Stimulated activated naive CD4-positive, alpha-beta T cell treated with Interleukin-2 at 50 U/mL for 16 hours (primary cell): ENCODE results near the gene GZF1.

Experiments used
- DNase-seq: peaks from one replicate; lab custom pipeline; 2025; lab: John Stamatoyannopoulos, UW

GZF1 gene

GRCh38 chr20:23370274-23370673 lies 8.3 kb downstream of the GZF1 start:
- no peak for DNase-seq

- no peak for DNase-seq
Measured at GRCh38 chr20:23370873-23371272, 8.9 kb downstream of the GZF1 start.

- DNase-seq = no peak
Measured at GRCh38 chr20:23371496-23371895, 9.5 kb downstream of the GZF1 start.

- no peak for DNase-seq
Measured at GRCh38 chr20:23374441-23374840, 12.5 kb downstream of the GZF1 start.

DNA sequence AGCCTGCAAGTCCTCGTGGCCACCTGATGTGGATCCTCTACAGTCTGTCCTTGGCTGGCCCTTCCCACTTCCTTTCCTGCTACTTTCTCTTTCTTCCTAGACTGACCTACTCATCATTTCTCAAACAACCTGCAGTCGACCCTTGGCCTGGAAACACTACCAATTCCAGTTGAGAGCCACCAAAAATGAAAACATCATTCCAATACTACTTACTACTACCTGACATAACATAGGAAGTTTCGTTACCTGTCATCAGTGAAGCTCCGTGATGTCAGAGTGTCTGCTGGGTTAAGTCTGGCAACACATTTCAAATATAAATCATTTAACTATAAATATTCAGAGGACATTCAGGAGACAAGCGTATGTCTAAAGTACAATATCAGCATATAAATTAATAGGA lies 13.8 kb downstream of the GZF1 start:
- no peak for DNase-seq

GRCh38 chr20:23379772-23380171 lies 17.8 kb downstream of the GZF1 start:
- no peak for DNase-seq

- DNase-seq = no peak
Measured at GRCh38 chr20:23381876-23382275, 19.9 kb downstream of the GZF1 start.

- no peak for DNase-seq
Measured at GRCh38 chr20:23386304-23387117, 24.5 kb downstream of the GZF1 start.

DNA sequence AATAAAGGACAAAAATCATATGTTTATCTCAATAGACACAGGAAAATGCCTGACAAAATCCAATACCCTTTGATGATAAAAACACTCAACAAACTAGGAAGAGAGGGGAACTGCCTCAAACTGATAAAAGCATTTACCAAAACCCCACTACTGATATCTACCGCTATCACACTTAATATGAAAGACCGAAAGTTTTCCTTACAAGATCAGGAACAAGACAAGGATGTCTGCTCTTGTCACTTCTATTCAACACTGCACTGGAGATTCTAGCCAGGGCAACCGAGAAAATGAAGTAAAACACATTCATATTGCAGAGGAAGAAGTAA lies 25.1 kb downstream of the GZF1 start:
- no peak for DNase-seq

GRCh38 chr20:23390091-23390774 lies 28.3 kb downstream of the GZF1 start:
- no peak for DNase-seq

DNA sequence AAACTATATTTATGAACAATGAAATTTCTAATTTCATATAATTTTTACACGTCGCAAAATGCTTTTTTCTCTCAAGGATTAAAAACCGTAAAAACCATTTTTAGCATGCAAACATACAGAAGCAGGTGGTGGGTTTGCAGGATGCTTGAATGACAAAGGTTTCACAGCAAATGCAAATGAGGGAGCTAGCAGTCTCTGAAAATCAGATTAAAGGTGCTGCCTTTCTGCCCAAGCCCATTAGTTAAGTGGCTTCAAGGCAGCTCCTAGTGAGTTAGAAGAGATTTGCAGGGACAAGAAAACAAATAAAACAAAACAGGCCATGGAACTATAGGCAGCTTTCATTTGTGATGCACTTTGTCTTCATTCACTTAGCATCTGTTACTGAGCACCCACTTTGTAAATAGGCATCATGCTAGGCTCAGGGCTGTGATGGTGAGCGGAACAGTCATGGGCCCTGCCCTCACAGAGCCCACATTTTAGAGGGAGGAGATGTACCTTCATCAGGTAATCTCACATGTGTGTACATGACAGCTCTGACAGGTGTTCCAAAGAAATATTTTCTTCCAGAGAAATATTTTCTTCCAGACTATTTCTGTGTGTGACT lies 29.8 kb downstream of the GZF1 start:
- no peak for DNase-seq

DNA sequence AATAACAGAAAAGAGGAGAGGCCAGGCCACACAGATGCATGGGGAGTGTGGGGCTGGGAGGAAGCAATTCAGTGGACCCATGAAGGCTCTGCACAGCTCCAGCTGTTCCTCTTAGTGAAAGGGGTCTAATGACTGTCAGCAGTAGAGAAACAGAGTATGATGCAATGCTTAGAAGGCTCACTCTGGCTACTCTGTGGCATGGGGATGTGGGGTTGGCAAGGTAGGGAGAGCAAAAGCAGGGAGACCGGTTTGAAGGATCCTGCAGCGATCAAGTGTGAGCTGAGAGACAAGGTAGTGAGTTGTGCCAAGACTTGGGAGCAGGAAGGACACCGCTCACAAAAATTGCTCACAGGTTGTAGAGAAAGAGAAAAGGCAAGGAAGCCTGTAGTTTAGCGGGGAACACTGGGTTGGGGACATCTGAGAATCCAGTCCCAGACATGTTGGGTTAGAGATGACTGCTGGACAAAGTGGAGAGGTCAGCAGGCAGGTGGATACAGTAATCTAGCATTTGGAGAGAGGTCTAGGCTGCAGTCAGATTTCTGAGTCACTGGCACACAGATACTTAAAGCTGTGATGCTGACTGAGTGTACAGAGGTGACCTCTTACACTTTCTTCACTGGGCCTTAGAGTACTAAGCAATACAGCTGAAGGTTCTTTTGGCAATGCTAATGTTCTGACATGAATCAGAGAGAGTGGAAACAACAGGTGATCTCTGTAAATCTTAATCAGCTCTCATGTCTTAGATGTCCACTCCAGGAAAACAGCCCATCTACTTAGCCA lies 32.2 kb downstream of the GZF1 start:
- DNase-seq = no peak

DNA sequence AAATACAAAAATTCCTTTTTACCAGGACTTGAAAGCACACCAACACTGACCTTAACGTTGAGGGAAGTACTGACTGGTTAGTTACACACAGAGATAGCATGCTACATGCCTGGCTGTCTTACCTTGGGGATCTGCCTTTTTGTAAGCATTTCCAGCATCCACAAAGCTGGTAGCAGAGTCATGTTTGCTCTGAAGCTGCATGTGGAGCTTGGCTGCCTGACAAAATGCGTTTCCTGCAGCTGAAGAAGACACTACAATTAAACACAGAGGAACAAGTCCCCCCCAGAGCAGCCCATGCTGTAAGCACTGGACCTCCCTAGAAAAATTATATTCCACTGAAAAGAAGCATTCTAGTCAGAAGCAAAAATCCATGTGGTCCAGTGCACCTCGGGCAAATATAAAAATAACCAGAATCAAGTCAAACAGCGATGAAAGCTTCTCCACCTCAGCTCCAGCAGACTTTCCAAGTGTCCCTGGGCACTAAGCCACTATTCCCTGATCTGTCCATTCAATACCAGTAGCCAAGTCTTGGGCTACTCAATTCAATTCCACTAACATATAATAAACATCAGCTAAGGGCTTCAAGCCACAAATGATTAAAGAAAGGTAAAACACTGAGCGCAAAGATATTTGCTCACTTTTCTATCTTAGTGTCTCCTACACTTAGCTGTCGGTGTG lies 35.1 kb downstream of the GZF1 start:
- no peak for DNase-seq

DNA sequence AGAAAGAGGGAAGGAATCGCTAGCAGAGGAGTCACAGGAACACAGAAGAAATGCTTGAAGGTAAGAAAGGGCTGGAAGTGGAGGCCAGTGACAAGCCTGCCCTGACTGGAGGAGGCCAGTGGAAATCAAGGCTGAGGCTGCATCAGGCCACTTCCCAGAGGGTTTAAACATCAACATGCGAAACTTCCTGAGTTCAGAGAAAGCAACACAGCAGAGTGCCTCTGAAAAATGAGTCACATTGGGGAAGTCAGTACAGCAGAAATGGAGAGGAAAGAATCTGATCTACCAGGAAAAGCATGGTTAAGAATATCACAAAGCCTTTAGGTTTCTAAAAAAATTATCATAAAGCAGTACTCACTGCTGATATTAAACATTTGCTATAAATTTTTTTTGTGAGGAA lies 36.0 kb downstream of the GZF1 start:
- DNase-seq = no peak

- no peak for DNase-seq
Measured at GRCh38 chr20:23399568-23400241, 37.7 kb downstream of the GZF1 start.

DNA sequence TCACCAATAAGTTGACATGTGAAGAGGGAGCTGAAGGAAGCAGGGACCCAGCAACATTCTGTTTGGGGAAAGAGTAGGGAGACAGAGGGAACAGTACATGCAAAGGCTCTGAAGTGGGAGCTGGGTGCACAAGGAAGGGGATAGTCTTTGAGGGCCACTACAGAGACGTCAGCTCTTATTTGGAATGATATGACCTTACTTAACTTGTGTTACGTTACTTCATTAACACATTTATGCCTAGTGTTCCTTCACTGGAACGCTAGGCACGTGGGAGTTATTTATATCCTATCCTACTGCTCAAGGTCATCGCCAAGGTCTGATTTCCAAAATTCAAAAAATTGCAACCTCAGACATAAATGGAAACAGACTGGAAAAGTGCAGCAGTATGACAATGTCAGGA lies 39.1 kb downstream of the GZF1 start:
- DNase-seq = no peak

DNA sequence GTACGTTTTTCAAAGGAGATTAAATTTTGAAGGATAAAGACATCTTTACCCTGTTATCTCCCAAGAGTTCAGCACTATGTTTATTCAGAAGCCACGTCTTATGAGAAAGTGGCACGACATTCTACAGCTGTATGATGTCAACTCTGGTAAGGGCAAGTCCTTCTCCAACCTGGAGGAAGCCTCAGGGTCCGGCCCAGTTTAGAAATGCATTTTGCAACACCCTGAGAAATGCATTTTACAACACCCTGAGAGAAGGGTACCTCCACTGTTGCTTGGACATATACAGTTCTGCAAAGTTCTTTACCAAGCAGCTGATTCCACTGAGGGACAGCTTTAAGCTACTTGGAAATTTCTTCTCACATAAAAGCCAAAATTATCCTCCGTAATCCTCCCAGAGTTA lies 41.8 kb downstream of the GZF1 start:
- no peak for DNase-seq

GRCh38 chr20:23404196-23404595 lies 42.2 kb downstream of the GZF1 start:
- no peak for DNase-seq

- DNase-seq = no peak
Measured at GRCh38 chr20:23406880-23407279, 44.9 kb downstream of the GZF1 start.

DNA sequence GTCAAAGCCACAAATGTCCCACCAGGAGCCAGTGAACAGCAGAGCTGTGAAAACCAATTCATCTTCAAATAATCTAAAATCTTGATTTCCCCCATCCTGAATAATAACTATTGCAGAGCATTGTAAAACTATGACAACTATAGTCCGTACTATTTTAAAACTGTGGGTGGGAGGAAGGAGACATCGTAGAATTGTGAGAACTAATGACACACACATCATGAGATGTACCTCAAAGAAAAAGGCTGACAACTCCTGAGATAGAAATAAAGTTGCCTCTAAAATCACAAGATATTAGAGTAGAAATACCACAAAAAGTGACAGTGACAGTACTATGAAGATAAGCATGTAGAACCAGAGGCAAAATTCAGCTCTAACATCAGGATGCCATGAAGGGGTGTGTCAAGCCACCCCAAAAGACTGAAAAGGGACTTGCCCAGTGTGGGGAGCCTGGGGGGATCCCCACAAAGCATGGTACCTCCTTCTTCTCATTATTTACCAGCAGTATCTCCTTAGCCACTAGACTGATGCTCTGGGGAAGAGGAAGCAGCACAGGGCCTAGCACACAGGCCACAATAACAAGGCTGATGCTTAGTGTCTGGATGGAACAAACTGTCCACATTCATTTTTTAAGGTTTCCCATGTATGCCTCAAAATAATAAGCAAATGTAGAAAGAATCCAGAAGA lies 45.9 kb downstream of the GZF1 start:
- no peak for DNase-seq

- DNase-seq = no peak
Measured at GRCh38 chr20:23408957-23409356, 47.0 kb downstream of the GZF1 start.
